ENCODE data around the gene ATRNL1.

GRCh38 chr10:115972426-115972825, 879.3 kb downstream of the ATRNL1 start:
- TF ChIP-seq CTCF (IDR thresholded peaks at IDR 0.05 in 8 of 11, conservative IDR thresholded peaks at IDR 0.05 in 3 of 11) (no peak), POLR2A (IDR thresholded peaks at IDR 0.05) (no peak), POLR2AphosphoS5 (IDR thresholded peaks at IDR 0.05) (no peak)
